GM23248 (cell line): Measurements from ENCODE around the gene KIAA1614. TPM values are rescaled to one million over a fixed set of nuclear protein-coding genes. Genes with fewer than 3 reads are reported as not detected.
"Not testable (repeated sequence)": the region's sequence is repeated elsewhere in the genome, so short reads cannot be mapped to it uniquely, and the experiment has no call there.

Experiments
- DNase-seq: peaks from one replicate; pipeline ENCODE4 v3.0.0-alpha.2; 2015
- H2AFZ ChIP-seq: fragments of 200-600 bp; sonication (generic); 2 replicates; pipeline ENCODE4 v1.6.1; 2016; ENCODE audit warnings: antibody characterized with exemption
- H3F3A ChIP-seq: fragments of 200-600 bp; sonication (generic); 2 replicates; pipeline ENCODE4 v1.6.1; 2016; ENCODE audit warnings: mild to moderate bottlenecking, antibody characterized with exemption, mixed run types; ENCODE audit not compliant: insufficient read depth
- H3K27ac ChIP-seq: fragments of 200-600 bp; sonication (generic); 2 replicates; pipeline ENCODE4 v1.5.1; 2016; ENCODE audit warnings: mild to moderate bottlenecking
- H3K27me3 ChIP-seq: fragments of 200-600 bp; sonication (generic); replicated peaks from 2 replicates; pipeline ENCODE4 v1.6.1; 2016; ENCODE audit warnings: mild to moderate bottlenecking; ENCODE audit not compliant: insufficient read depth
- H3K36me3 ChIP-seq: fragments of 200-600 bp; sonication (generic); 2 replicates; pipeline ENCODE4 v1.6.1; 2016; ENCODE audit warnings: low read depth, mild to moderate bottlenecking
- H3K4me1 ChIP-seq: fragments of 200-600 bp; sonication (generic); 2 replicates; pipeline ENCODE4 v1.6.1; 2016; ENCODE audit warnings: mild to moderate bottlenecking; ENCODE audit not compliant: insufficient read depth
- H3K4me2 ChIP-seq: fragments of 200-600 bp; sonication (generic); one replicate; pipeline ENCODE4 v1.6.1; 2016; ENCODE audit warnings: mild to moderate bottlenecking; ENCODE audit not compliant: unreplicated experiment
- H3K4me3 ChIP-seq: fragments of 200-600 bp; sonication (generic); 2 replicates; pipeline ENCODE4 v1.5.1; 2016; ENCODE audit warnings: mild to moderate bottlenecking
- H3K79me2 ChIP-seq: fragments of 200-600 bp; sonication (generic); 2 replicates; pipeline ENCODE4 v1.6.1; 2016; ENCODE audit warnings: mild to moderate bottlenecking; ENCODE audit not compliant: insufficient read depth
- H3K9ac ChIP-seq: fragments of 200-600 bp; sonication (generic); 2 replicates; pipeline ENCODE4 v1.6.1; 2016; ENCODE audit warnings: mild to moderate bottlenecking
- H3K9me2 ChIP-seq: fragments of 200-600 bp; sonication (generic); 2 replicates; pipeline ENCODE4 v1.6.1; 2016; ENCODE audit warnings: mixed run types, mild to moderate bottlenecking, moderate library complexity; ENCODE audit not compliant: insufficient read depth
- H3K9me3 ChIP-seq: fragments of 200-600 bp; sonication (generic); one replicate; pipeline ENCODE4 v1.6.1; 2017; ENCODE audit warnings: low read depth
- H4K20me1 ChIP-seq: fragments of 200-600 bp; sonication (generic); 2 replicates; pipeline ENCODE4 v1.6.0; 2016; ENCODE audit not compliant: insufficient read depth
- EZH2 ChIP-seq: fragments of 200-600 bp; sonication (generic); IDR thresholded peaks from 2 replicates; pipeline ENCODE4 v1.6.1; 2018; ENCODE audit warnings: antibody characterized with exemption, mild to moderate bottlenecking; ENCODE audit not compliant: insufficient read depth, poor library complexity, severe bottlenecking
- EZH2phosphoT487 ChIP-seq: fragments of 200-600 bp; sonication (generic); IDR thresholded peaks from 2 replicates; pipeline ENCODE4 v1.6.1; 2018; ENCODE audit warnings: antibody characterized with exemption, moderate library complexity, mild to moderate bottlenecking, low read depth; ENCODE audit not compliant: insufficient read depth
- WGBS, 2 experiments: methylation state at CpG; one replicate each; pipeline ENCODE4 v1.1.6; 2015 to 2017; ENCODE audit warnings: low lambda C conversion rate in 2 of 2, low coverage in 1 of 2; ENCODE audit errors: missing lambda C conversion rate in 2 of 2; 5-methylcytosine and 5-hydroxymethylcytosine counted together
- in situ Hi-C: fragments of 300-500 bp; cut with MboI; formaldehyde crosslinking; loops from 2 replicates; pipeline ENCODE4 v1.15.0; 2020
- polyA plus RNA-seq: library from polyadenylated mRNA; unstranded; fragments of >200 nt; fragmentation: Nextera tagmentation; extraction: Ambion mirVana; gene quantifications from 2 replicates; pipeline ENCODE4 v1.2.1, GENCODE V29; 2016
- total RNA-seq: library from RNA; depleted of rRNA; stranded (reverse); fragments of >200 nt; shearing (Covaris generic); gene quantifications from 2 replicates; pipeline ENCODE4 v1.2.3, GENCODE V29; 2014

Gene KIAA1614
- total and polyA plus RNA-seq, 2 experiments from 2014 or later, result 2.7 to 11.7 TPM

DNA sequence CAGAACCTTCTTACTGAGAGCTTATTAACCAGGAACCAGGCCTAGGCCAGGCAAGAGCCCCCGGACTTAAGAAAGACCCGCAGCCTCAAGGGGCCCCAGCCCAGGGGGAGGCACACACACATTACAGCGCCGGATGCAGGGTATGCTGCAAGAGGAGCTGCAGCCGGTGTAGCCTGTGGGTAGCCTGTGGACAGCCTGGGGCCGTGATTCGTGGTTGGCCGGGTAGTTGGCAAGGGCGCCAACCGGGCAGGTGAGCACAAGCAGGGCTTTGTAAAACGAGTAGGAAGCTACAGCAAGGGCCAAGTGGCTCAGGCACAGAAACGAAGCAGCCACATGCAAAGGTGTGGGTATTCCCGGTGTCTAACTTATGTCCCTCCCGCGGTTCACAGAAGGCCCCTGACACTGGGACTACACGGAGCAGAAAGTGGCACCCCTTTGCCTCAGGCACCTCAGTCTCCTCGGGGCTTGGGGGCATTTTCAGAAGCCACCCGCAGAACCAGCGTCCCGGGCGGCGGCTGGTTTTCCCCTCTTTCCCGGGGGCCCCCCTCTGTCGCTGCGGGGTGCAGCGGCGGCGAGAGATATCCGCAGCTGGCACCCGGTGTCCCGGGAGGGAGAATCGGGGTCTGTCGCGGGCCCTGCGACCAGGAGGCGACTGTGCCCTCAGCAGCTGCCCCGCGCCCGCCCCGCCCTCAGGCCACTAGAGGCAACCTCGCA lies 40.8 kb downstream of the KIAA1614 start:
- no peaks in the 10 kb centered on the region for H3K36me3 ChIP-seq
- no peaks in the 10 kb centered on the region for H3K9me2 ChIP-seq
- peak; percentile 34 for DNase-seq
- 23 to 27% methylated on average over 37 to 38 of the region's 41 CpGs for WGBS, 2 experiments
- peak overlapping the region; percentile 71 for H3K9ac ChIP-seq
- H3K79me2 ChIP-seq, result no peaks in the 10 kb centered on the region
- peak overlapping the region; percentile 72 for H3K4me2 ChIP-seq
- TF ChIP-seq EZH2phosphoT487, result no peak
- no peak for TF ChIP-seq EZH2
- H3K27ac ChIP-seq, result peak overlapping the region; percentile 32; the same call in 1 of the 2 replicates
- H3K9me3 ChIP-seq, result no peaks in the 10 kb centered on the region
- 0 out of 2 replicates have a peak, but pooled peaks cover 5% of the 10 kb centered on the region for H3K4me1 ChIP-seq
- peak overlapping the region; percentile 68 for H3K4me3 ChIP-seq
- peaks cover 9% of the 10 kb centered on the region; the same call in 1 of the 2 replicates for H3F3A ChIP-seq
- H4K20me1 ChIP-seq, result no peaks in the 10 kb centered on the region
- H2AFZ ChIP-seq, result peak overlapping the region; percentile 67
- in situ Hi-C loops, result no loop called here
- no peaks in the 10 kb centered on the region for H3K27me3 ChIP-seq

GRCh38 chr1:180954005-180954800 lies 41.5 kb downstream of the KIAA1614 start:
- peak overlapping the region; percentile 68 for H3K4me3 ChIP-seq
- H3K9me2 ChIP-seq, result no peaks in the 10 kb centered on the region
- in situ Hi-C loops, result no loop called here
- peak overlapping the region; percentile 72 for H3K4me2 ChIP-seq
- 3 to 5% methylated on average over 38 to 52 of the region's 74 CpGs for WGBS, 2 experiments
- H3K4me1 ChIP-seq, result 0 out of 2 replicates have a peak, but pooled peaks cover 5% of the 10 kb centered on the region
- TF ChIP-seq EZH2, result no peak
- no peak for TF ChIP-seq EZH2phosphoT487
- H3K27me3 ChIP-seq, result no peaks in the 10 kb centered on the region
- peak; percentile 89 for DNase-seq
- no peaks in the 10 kb centered on the region for H3K9me3 ChIP-seq
- H4K20me1 ChIP-seq, result no peaks in the 10 kb centered on the region
- H3F3A ChIP-seq, result peaks cover 9% of the 10 kb centered on the region; the same call in 1 of the 2 replicates
- peak overlapping the region; percentile 32 for H3K27ac ChIP-seq
- no peaks in the 10 kb centered on the region for H3K79me2 ChIP-seq
- peak overlapping the region; percentile 67 for H2AFZ ChIP-seq
- H3K9ac ChIP-seq, result peak overlapping the region; percentile 71
- no peaks in the 10 kb centered on the region for H3K36me3 ChIP-seq

- Histone ChIP-seq H3K27me3 (no peaks in the 10 kb centered on the region), H3K4me2 (no peak overlapping the region), H3K9ac (peak overlapping the region; percentile 71), H3K9me2 (no peaks in the 10 kb centered on the region), H3K4me3 (peak overlapping the region; percentile 68), H3K27ac (peak overlapping the region; percentile 32), H3K4me1 (0 out of 2 replicates have a peak, but pooled peaks cover 5% of the 10 kb centered on the region), H3K36me3 (no peaks in the 10 kb centered on the region), H2AFZ (peak overlapping the region; percentile 67; the same call in 1 of the 2 replicates), H4K20me1 (no peaks in the 10 kb centered on the region), H3K9me3 (no peaks in the 10 kb centered on the region), H3K79me2 (no peaks in the 10 kb centered on the region), H3F3A (peaks cover 9% of the 10 kb centered on the region; the same call in 1 of the 2 replicates)
- no peak for DNase-seq
- TF ChIP-seq EZH2 (no peak), EZH2phosphoT487 (no peak)
- 48 to 52% methylated on average over 10 of the region's 10 CpGs for WGBS, 2 experiments
- in situ Hi-C loops, result no loop called here
Measured at GRCh38 chr1:180954801-180955165, 42.1 kb downstream of the KIAA1614 start.

GRCh38 chr1:180956028-180956640 lies 43.4 kb downstream of the KIAA1614 start:
- Histone ChIP-seq H3K4me3 (no peak overlapping the region), H3K9ac (no peak overlapping the region), H3K36me3 (no peaks in the 10 kb centered on the region), H3K4me2 (no peak overlapping the region), H3F3A (peaks cover 9% of the 10 kb centered on the region; the same call in 1 of the 2 replicates), H4K20me1 (no peaks in the 10 kb centered on the region), H3K27me3 (no peaks in the 10 kb centered on the region), H3K4me1 (0 out of 2 replicates have a peak, but pooled peaks cover 5% of the 10 kb centered on the region), H3K79me2 (0 out of 2 replicates have a peak, but pooled peaks cover 3% of the 10 kb centered on the region), H3K9me3 (no peaks in the 10 kb centered on the region), H3K27ac (no peak overlapping the region), H2AFZ (no peak overlapping the region), H3K9me2 (no peaks in the 10 kb centered on the region)
- WGBS, 2 experiments, result 78 to 87% methylated on average over 8 of the region's 8 CpGs
- DNase-seq, result no peak
- in situ Hi-C loops, result no loop called here
- TF ChIP-seq EZH2phosphoT487, result no peak
- TF ChIP-seq EZH2, result no peak

DNA sequence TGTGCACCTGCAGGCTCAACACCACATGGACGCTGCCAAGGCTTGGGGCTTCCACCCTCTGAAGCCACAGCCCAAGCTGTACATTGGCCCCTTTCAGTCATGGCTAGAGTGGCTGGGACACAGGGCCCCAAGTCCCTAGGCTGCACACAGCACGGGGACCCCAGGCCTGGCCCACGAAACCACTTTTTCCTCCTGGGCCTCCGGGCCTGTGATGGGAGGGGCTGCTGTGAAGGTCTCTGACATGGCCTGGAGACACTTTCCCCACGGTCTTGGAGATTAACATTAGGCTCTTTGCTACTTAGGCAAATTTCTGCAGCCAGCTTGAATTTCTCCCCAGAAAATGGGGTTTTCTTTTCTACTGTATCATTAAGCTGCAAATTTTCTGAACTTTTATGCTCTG lies 46.9 kb downstream of the KIAA1614 start:
- H4K20me1 ChIP-seq, result not testable (repeated sequence)

More for the DNA sequence above, 46.9 kb downstream of the KIAA1614 start:
- H3F3A ChIP-seq, in situ Hi-C loops, H3K4me1 ChIP-seq, H3K4me2 ChIP-seq, H3K4me3 ChIP-seq, H3K27me3 ChIP-seq, DNase-seq, H2AFZ ChIP-seq, H3K9me2 ChIP-seq, H3K9me3 ChIP-seq, H3K27ac ChIP-seq, H3K36me3 ChIP-seq, H3K9ac ChIP-seq: not testable (repeated sequence)
- peaks cover 11% of the 10 kb centered on the region for H3K79me2 ChIP-seq
- 90 to 100% methylated on average over 4 to 5 of the region's 5 CpGs for WGBS, 2 experiments
